Stimulated activated CD4-positive, alpha-beta T cell treated with anti-CD3 and anti-CD28 coated beads, Interleukin-4, amount 100 ng/mL, for 24 hours (primary cell): ENCODE data around the gene FMO4.
A peak's percentile ranks its signal among the peaks of the same experiment; 100 is the strongest.
"Not testable (repeated sequence)": the region's sequence is repeated elsewhere in the genome, so short reads cannot be mapped to it uniquely, and the experiment has no call there.

Experiments used
- DNase-seq: peaks from one replicate; pipeline ENCODE4 v3.0.0-alpha.2; 2020

Gene FMO4

GRCh38 chr1:171313835-171314320, at the start of gene FMO4:
Gene FMO4, plus strand, starts transcription at chr1:171314183. Its CDS starts 5,643 bp downstream, at chr1:171319826.
- DNase-seq = peak; percentile 87

- DNase-seq = no peak
These were observed 48.3 kb upstream of the FMO4 start for GRCh38 chr1:171265686-171266085.

- no peak for DNase-seq
These were observed 47.1 kb upstream of the FMO4 start for GRCh38 chr1:171266930-171267329.

GRCh38 chr1:171267391-171267790, 46.6 kb upstream of the FMO4 start:
- no peak for DNase-seq

- DNase-seq = no peak
These were observed 43.2 kb upstream of the FMO4 start for GRCh38 chr1:171270806-171271205.

GRCh38 chr1:171277534-171277933, 36.4 kb upstream of the FMO4 start:
- no peak for DNase-seq

GRCh38 chr1:171279234-171279633, 34.7 kb upstream of the FMO4 start:
- DNase-seq = no peak

- DNase-seq = no peak
These were observed 34.3 kb upstream of the FMO4 start for GRCh38 chr1:171279678-171280077.

- no peak for DNase-seq
These were observed 33.4 kb upstream of the FMO4 start for GRCh38 chr1:171280599-171280998.

- no peak for DNase-seq
These were observed 27.8 kb upstream of the FMO4 start for GRCh38 chr1:171286032-171286705.

- no peak for DNase-seq
These were observed 23.4 kb upstream of the FMO4 start for GRCh38 chr1:171290621-171291020.

GRCh38 chr1:171292799-171293198, 21.2 kb upstream of the FMO4 start:
- no peak for DNase-seq

- DNase-seq = not testable (repeated sequence)
These were observed 18.6 kb upstream of the FMO4 start for GRCh38 chr1:171295383-171295782.

- no peak for DNase-seq
These were observed 18.2 kb upstream of the FMO4 start for GRCh38 chr1:171295821-171296220.

GRCh38 chr1:171296897-171297296, 17.1 kb upstream of the FMO4 start:
- no peak for DNase-seq

- no peak for DNase-seq
These were observed 15.3 kb upstream of the FMO4 start for GRCh38 chr1:171298696-171299095.

GRCh38 chr1:171299342-171299741, 14.6 kb upstream of the FMO4 start:
- DNase-seq = no peak

GRCh38 chr1:171300401-171300800, 13.6 kb upstream of the FMO4 start:
- no peak for DNase-seq

- no peak for DNase-seq
These were observed 3.3 kb upstream of the FMO4 start for GRCh38 chr1:171310661-171311087.

- DNase-seq = no peak
These were observed 2.0 kb upstream of the FMO4 start for GRCh38 chr1:171311771-171312558.

- no peak for DNase-seq
These were observed 606 bp upstream of the FMO4 start for GRCh38 chr1:171313319-171313834.

GRCh38 chr1:171329251-171329650, 15.3 kb downstream of the FMO4 start:
- no peak for DNase-seq

GRCh38 chr1:171334024-171334640, 20.1 kb downstream of the FMO4 start:
- DNase-seq = no peak

- DNase-seq = no peak
These were observed 22.0 kb downstream of the FMO4 start for GRCh38 chr1:171335964-171336363.
